A549 (cell line): Measurements from ENCODE around the gene DAW1. TPM values are rescaled to one million over a fixed set of nuclear protein-coding genes. Genes with fewer than 3 reads are reported as not detected.

Experiments
- ATAC-seq, 2 experiments: fragments of 200-7000 bp in 1 of 2; fragments of >200 bp in 1 of 2; cut with Nextera tagmentation in 1 of 2; cut with Tn5 transposase in 1 of 2; 3 replicates each; pipeline versions ENCODE4 v1.8.0 to v1.9.1; 2018 to 2020; ENCODE audit warnings: mild to moderate bottlenecking in 1 of 2, moderate library complexity in 1 of 2
- CTCF ChIA-PET: fragments of 300-600 bp; sonication (Branson Sonifier 250); formaldehyde crosslinking; extraction: SDS; loops from one replicate; lab custom pipeline; 2021; ENCODE audit warnings: antibody characterized with exemption, inconsistent platforms; lab: Yijun Ruan, JAX
- POLR2A ChIA-PET: fragments of 350-600 bp; formaldehyde crosslinking; extraction: SDS; loops from one replicate; lab custom pipeline; 2021; ENCODE audit warnings: antibody characterized with exemption, inconsistent platforms; lab: Yijun Ruan, JAX
- DNase-seq, 2 experiments: peaks; one replicate each; pipeline versions ENCODE4 v3.0.0 to v3.0.0-alpha.2; 2011 to 2016; ENCODE audit warnings: low read depth in 1 of 2, low spot score in 1 of 2
- FAIRE-seq: peaks from 2 replicates; lab custom pipeline; 2011; peaks lifted over from hg19 to GRCh38; lab: Jason Lieb, UNC
- H3K27ac ChIP-seq, 2 experiments: fragments of >200 bp; sonication (Bioruptor Twin); formaldehyde crosslinking; 3 replicates each; pipeline ENCODE4 v1.5.1; 2016 to 2017
- H3K4me1 ChIP-seq: fragments of >200 bp; sonication (Bioruptor Twin); formaldehyde crosslinking; 3 replicates; pipeline ENCODE4 v1.6.1; 2016
- H3K4me2 ChIP-seq: fragments of >200 bp; sonication (Bioruptor Twin); formaldehyde crosslinking; 3 replicates; pipeline ENCODE4 v1.6.1; 2016
- H3K4me3 ChIP-seq: fragments of >200 bp; sonication (Bioruptor Twin); formaldehyde crosslinking; 3 replicates; pipeline ENCODE4 v1.5.1; 2016
- H3K9me3 ChIP-seq: fragments of >200 bp; sonication (Bioruptor Twin); formaldehyde crosslinking; 3 replicates; pipeline ENCODE4 v1.6.1; 2016
- ATOH8 ChIP-seq: fragments of 250-450 bp; sonication (Bioruptor Pico); IDR thresholded peaks from 2 replicates; pipeline ENCODE4 v1.5.0; 2020; ENCODE audit warnings: low read depth, mild to moderate bottlenecking, moderate library complexity
- BHLHE40 ChIP-seq: IDR thresholded peaks from 2 replicates; pipeline ENCODE4 v1.6.1; 2012; ENCODE audit warnings: low read depth, low read length, inconsistent platforms
- CBX8 ChIP-seq: fragments of 200-600 bp; sonication (generic); IDR thresholded peaks from 2 replicates; pipeline ENCODE4 v1.6.1; 2016
- CEBPB ChIP-seq, 2 experiments: fragments of >200 bp in 1 of 2; sonication (Bioruptor Twin) in 1 of 2; formaldehyde crosslinking in 1 of 2; IDR thresholded peaks; 2 replicates each; pipeline ENCODE4 v1.6.1; 2012 to 2016
- CHD4 ChIP-seq: fragments of 200-600 bp; sonication (generic); IDR thresholded peaks from 2 replicates; pipeline ENCODE4 v1.6.1; 2016; ENCODE audit warnings: antibody characterized with exemption, mild to moderate bottlenecking, borderline replicate concordance
- CTCF ChIP-seq: fragments of >200 bp; sonication (Bioruptor Twin); formaldehyde crosslinking; IDR thresholded peaks from 3 replicates; pipeline ENCODE4 v1.5.1; 2016
- EHMT2 ChIP-seq: fragments of 200-600 bp; sonication (generic); IDR thresholded peaks from 2 replicates; pipeline ENCODE4 v1.6.1; 2016; ENCODE audit warnings: antibody characterized with exemption, low read depth, mild to moderate bottlenecking, moderate library complexity
- ELK1 ChIP-seq: fragments of 150-350 bp; IDR thresholded peaks from 2 replicates; pipeline ENCODE4 v1.6.1; 2014; ENCODE audit warnings: low read depth, mild to moderate bottlenecking, low read length
- EP300 ChIP-seq, 2 experiments: fragments of >200 bp; sonication (Bioruptor Twin); formaldehyde crosslinking; IDR thresholded peaks; 2 replicates in 1 of 2; 3 replicates in 1 of 2; pipeline ENCODE4 v1.6.1; 2016 to 2017
- FOSL2 ChIP-seq, 2 experiments: fragments of 450-650 bp in 1 of 2; fragments of >200 bp in 1 of 2; sonication (Bioruptor Twin) in 1 of 2; formaldehyde crosslinking; IDR thresholded peaks; 2 replicates each; pipeline versions ENCODE4 v1.5.0 to v1.6.1; 2016 to 2020; ENCODE audit warnings: mild to moderate bottlenecking in 1 of 2, moderate library complexity in 1 of 2
- GATA3 ChIP-seq: IDR thresholded peaks from 2 replicates; pipeline ENCODE4 v1.6.1; 2012; ENCODE audit warnings: borderline replicate concordance
- HES2 ChIP-seq: fragments of >200 bp; sonication (Bioruptor Twin); formaldehyde crosslinking; IDR thresholded peaks from 2 replicates; pipeline ENCODE4 v1.6.1; 2016
- HEYL ChIP-seq: fragments of 250-450 bp; sonication (Bioruptor Pico); IDR thresholded peaks from 2 replicates; pipeline ENCODE4 v1.8.0; 2021; ENCODE audit warnings: mild to moderate bottlenecking, moderate library complexity
- HOXB13 ChIP-seq: fragments of 250-450 bp; sonication (Bioruptor Pico); IDR thresholded peaks from 2 replicates; pipeline ENCODE4 v1.5.0; 2020; ENCODE audit warnings: low read depth, mild to moderate bottlenecking, moderate library complexity
- HOXB5 ChIP-seq: fragments of 250-450 bp; sonication (Bioruptor Pico); IDR thresholded peaks from 2 replicates; pipeline ENCODE4 v1.5.0; 2020; ENCODE audit warnings: mild to moderate bottlenecking, moderate library complexity
- JUN ChIP-seq, 2 experiments: fragments of >200 bp; sonication (Bioruptor Twin); formaldehyde crosslinking; IDR thresholded peaks; 2 replicates in 1 of 2; 3 replicates in 1 of 2; pipeline ENCODE4 v1.6.1; 2016 to 2017
- JUNB ChIP-seq: fragments of >200 bp; sonication (Bioruptor Twin); formaldehyde crosslinking; IDR thresholded peaks from 2 replicates; pipeline ENCODE4 v1.6.1; 2016
- MAFK ChIP-seq: fragments of 450-650 bp; IDR thresholded peaks from 2 replicates; pipeline ENCODE4 v1.6.1; 2014; ENCODE audit not compliant: partially characterized antibody
- MAX ChIP-seq: IDR thresholded peaks from 2 replicates; pipeline ENCODE4 v1.6.1; 2012
- MYC ChIP-seq: IDR thresholded peaks from 2 replicates; pipeline ENCODE4 v1.6.1; 2012; ENCODE audit warnings: mild to moderate bottlenecking, inconsistent platforms, low read length, improper control_type of control experiment, borderline replicate concordance
- NPAS2 ChIP-seq: fragments of 250-450 bp; sonication (Bioruptor Pico); IDR thresholded peaks from 2 replicates; pipeline ENCODE4 v1.8.0; 2022; ENCODE audit warnings: mild to moderate bottlenecking, moderate library complexity, borderline replicate concordance
- NR3C1 ChIP-seq: fragments of >200 bp; sonication (Bioruptor Twin); formaldehyde crosslinking; IDR thresholded peaks from 3 replicates; pipeline ENCODE4 v1.6.1; 2017
- RAD21 ChIP-seq, 2 experiments: fragments of >200 bp in 1 of 2; sonication (Bioruptor Twin) in 1 of 2; formaldehyde crosslinking in 1 of 2; IDR thresholded peaks in 1 of 2; conservative IDR thresholded peaks in 1 of 2; 2 replicates in 1 of 2; 3 replicates in 1 of 2; pipeline ENCODE4 v1.6.1; 2012 to 2018; ENCODE audit warnings: inconsistent platforms in 1 of 2
- RARB ChIP-seq: fragments of 250-450 bp; sonication (Bioruptor Pico); IDR thresholded peaks from 2 replicates; pipeline ENCODE4 v1.8.0; 2021; ENCODE audit warnings: mild to moderate bottlenecking, moderate library complexity
- RFX5 ChIP-seq: fragments of 450-650 bp; IDR thresholded peaks from 2 replicates; pipeline ENCODE4 v1.7.1; 2014; ENCODE audit warnings: antibody characterized with exemption, mild to moderate bottlenecking, moderate library complexity
- SMC3 ChIP-seq: fragments of >200 bp; sonication (Bioruptor Twin); formaldehyde crosslinking; IDR thresholded peaks from 3 replicates; pipeline ENCODE4 v1.6.1; 2018; ENCODE audit warnings: inconsistent platforms
- SREBF2 ChIP-seq: fragments of 450-650 bp; IDR thresholded peaks from 2 replicates; pipeline ENCODE4 v1.6.1; 2014; ENCODE audit warnings: mild to moderate bottlenecking, moderate library complexity
- ZC3H11A ChIP-seq: fragments of 450-650 bp; IDR thresholded peaks from 2 replicates; pipeline ENCODE4 v1.6.1; 2014; ENCODE audit warnings: antibody characterized with exemption, mild to moderate bottlenecking
- ZFP36 ChIP-seq: fragments of 450-650 bp; IDR thresholded peaks from 2 replicates; pipeline ENCODE4 v1.6.1; 2014; ENCODE audit warnings: borderline replicate concordance; ENCODE audit not compliant: partially characterized antibody
- ZNF302 ChIP-seq: fragments of 250-450 bp; sonication (Bioruptor Pico); IDR thresholded peaks from 2 replicates; pipeline ENCODE4 v1.9.0; 2021; ENCODE audit warnings: inconsistent platforms, mild to moderate bottlenecking, moderate library complexity
- ZSCAN20 ChIP-seq: fragments of 250-450 bp; sonication (Bioruptor Pico); IDR thresholded peaks from 2 replicates; pipeline ENCODE4 v1.8.0; 2022; ENCODE audit warnings: mild to moderate bottlenecking, moderate library complexity
- WGBS: methylation state at CpG from one replicate; pipeline ENCODE4 v1.1.6; 2017; ENCODE audit errors: missing lambda C conversion rate; 5-methylcytosine and 5-hydroxymethylcytosine counted together
- polyA plus RNA-seq, 4 experiments: library from polyadenylated mRNA; depleted of rRNA in 3 of 4; stranded (reverse); fragments of >200 nt; fragmentation: RNase III in 1 of 4; extraction: RNeasy Plus Mini Kit Qiagen cat#74134 plus additional on column Dnase treatment in 1 of 4; gene quantifications; 2 replicates in 3 of 4; 3 replicates in 1 of 4; pipeline ENCODE4 v1.2.3, GENCODE V29; 2011 to 2017
- TF ChIP-seq, protein P1 (sequence below): fragments of 450-650 bp; IDR thresholded peaks from 2 replicates; pipeline ENCODE4 v1.6.1; 2014; ENCODE audit warnings: antibody characterized with exemption

Gene DAW1
- polyA plus RNA-seq, 2 of the 4 experiments (the other 2 are of a cell fraction): 1.1 to 2.7 TPM

DNA sequence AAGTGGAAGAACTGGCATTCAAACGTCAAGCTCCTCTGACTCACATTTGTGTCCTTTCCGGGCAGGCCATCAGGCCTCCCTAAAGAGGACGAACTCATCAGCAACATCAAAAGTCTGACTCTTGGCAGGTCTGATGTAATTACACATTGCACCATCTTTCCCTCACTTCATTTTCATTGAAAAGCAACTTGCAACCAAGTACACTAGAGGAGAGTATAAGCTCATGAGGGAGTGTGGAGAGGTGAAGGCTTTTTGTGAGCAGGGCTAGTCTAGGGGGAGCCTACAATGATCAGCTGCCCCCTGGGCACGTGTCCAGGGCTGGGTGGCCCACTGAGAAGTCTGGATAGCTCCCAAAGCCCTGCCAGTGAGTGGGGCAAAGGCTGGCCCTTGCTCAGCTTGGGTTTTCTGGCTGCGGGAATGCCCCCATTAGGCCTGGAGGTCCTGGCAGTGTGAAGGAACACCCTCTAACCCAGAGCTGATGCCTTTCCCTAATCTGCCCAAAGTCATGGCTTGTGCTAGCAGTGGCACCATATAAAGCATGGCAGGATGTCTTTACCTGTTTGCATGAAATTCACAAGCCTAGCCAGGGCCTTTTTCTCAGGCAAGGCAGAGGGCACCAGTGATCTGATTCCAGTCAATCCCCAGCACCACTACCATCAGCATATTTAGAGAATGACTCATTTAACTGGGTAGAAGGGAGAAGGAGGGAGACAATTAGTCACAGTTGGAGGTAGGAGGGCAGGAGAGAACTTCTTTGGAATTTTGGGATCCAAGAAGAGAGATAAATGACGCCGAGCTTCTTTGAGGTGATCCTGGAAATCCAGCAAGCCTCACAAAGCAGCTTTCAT, 8.5 kb upstream of the DAW1 start:
- H3K4me3 ChIP-seq: no peak overlapping the region
- no peak for FAIRE-seq

More for the DNA sequence above, 8.5 kb upstream of the DAW1 start:
- H3K4me1 ChIP-seq: peaks cover 47% of the 10 kb centered on the region
- ChIA-PET CTCF (interaction anchor here (0.6 to 5.8 kb wide), 26 partner anchors 9 to 796 kb away, joined by 3 to 68 read pairs (median 5); partner anchors contain the start of gene DAW1), POLR2A (interaction anchor here (1.3 to 2.1 kb wide), 3 partner anchors 14 to 97 kb away, joined by 3 to 10 read pairs (median 4); no protein-coding TSS in a partner anchor)
- peak overlapping the region; percentile 65 for H3K4me2 ChIP-seq
- peak; percentile 85 to 88 for DNase-seq
- TF ChIP-seq CEBPB (IDR thresholded peaks at IDR 0.05): peak; percentile 89
- peak; percentile 34; the same call in 1 of the 2 replicates for TF ChIP-seq MAX
- no peak for TF ChIP-seq ZFP36
- TF ChIP-seq ZC3H11A: no peak
- TF ChIP-seq SREBF2: no peak
- no peak for TF ChIP-seq MYC
- peak; percentile 76 for TF ChIP-seq MAFK
- no peak for TF ChIP-seq NPAS2
- no peak for TF ChIP-seq BHLHE40
- TF ChIP-seq EHMT2: no peak
- peak; percentile 44; the same call in 1 of the 2 replicates for TF ChIP-seq GATA3
- TF ChIP-seq ZNF302 (CRISPR knock-in tag): no peak
- peak; percentile 62 to 85; a peak in 3 of 5 replicates for TF ChIP-seq EP300 (IDR thresholded peaks at IDR 0.05)
- TF ChIP-seq JUNB: peak; percentile 80
- peak; percentile 73; the same call in 1 of the 2 replicates for TF ChIP-seq HES2
- TF ChIP-seq ELK1: no peak
- peak; percentile 34; the same call in 2 of the 3 replicates for TF ChIP-seq CTCF
- peak; percentile 84 for TF ChIP-seq FOSL2 (IDR thresholded peaks at IDR 0.05)
- TF ChIP-seq FOSL2 (CRISPR knock-in tag; IDR thresholded peaks at IDR 0.05): peak; percentile 93
- TF ChIP-seq ZSCAN20 (CRISPR knock-in tag): no peak
- TF ChIP-seq RARB: 0 out of 2 replicates have a peak, but pooled peaks have one; percentile 17
- TF ChIP-seq CBX8: no peak
- no peak for TF ChIP-seq RFX5
- TF ChIP-seq RAD21 (conservative IDR thresholded peaks at IDR 0.05 in 1 of 2, IDR thresholded peaks at IDR 0.05 in 1 of 2): peak; percentile 55 to 60; a peak in 4 of 5 replicates
- peak; percentile 77; the same call in 1 of the 2 replicates for TF ChIP-seq HOXB13 (CRISPR knock-in tag)
- peak; percentile 47 to 70; a peak in 3 of 5 replicates for TF ChIP-seq JUN (IDR thresholded peaks at IDR 0.05)
- TF ChIP-seq HEYL (CRISPR knock-in tag): peak; percentile 58; the same call in 1 of the 2 replicates
- TF ChIP-seq HOXB5 (CRISPR knock-in tag): no peak
- no peak for TF ChIP-seq CHD4
- peak; percentile 53; the same call in 2 of the 3 replicates for TF ChIP-seq SMC3
- TF ChIP-seq, protein P1, sequence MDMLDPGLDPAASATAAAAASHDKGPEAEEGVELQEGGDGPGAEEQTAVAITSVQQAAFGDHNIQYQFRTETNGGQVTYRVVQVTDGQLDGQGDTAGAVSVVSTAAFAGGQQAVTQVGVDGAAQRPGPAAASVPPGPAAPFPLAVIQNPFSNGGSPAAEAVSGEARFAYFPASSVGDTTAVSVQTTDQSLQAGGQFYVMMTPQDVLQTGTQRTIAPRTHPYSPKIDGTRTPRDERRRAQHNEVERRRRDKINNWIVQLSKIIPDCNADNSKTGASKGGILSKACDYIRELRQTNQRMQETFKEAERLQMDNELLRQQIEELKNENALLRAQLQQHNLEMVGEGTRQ: peak; percentile 22; the same call in 1 of the 2 replicates
- no peak for TF ChIP-seq NR3C1
- TF ChIP-seq ATOH8 (CRISPR knock-in tag): 0 out of 2 replicates have a peak, but pooled peaks have one; percentile 24
- TF ChIP-seq, all 56 proteins: peak for 17
- Histone ChIP-seq H3K9me3 (no peaks in the 10 kb centered on the region), H3K27ac (peak overlapping the region; percentile 90 to 94)
- peak; percentile 93 to 94 for ATAC-seq
- 7% methylated on average over 7 of the region's 7 CpGs for WGBS
